Hematopoietic multipotent progenitor cell treated with erythropoietin and hydrocortisone succinate and interleukin-3 and kit ligand, for 17 days (in vitro differentiated cells): ENCODE results near the gene GFAP.
"Not testable (repeated sequence)": the region's sequence is repeated elsewhere in the genome, so short reads cannot be mapped to it uniquely, and the experiment has no call there.

Experiments used
- DNase-seq: peaks from one replicate; pipeline ENCODE4 v3.0.0-alpha.2; 2015; ENCODE audit warnings: low spot score

Gene GFAP

DNA sequence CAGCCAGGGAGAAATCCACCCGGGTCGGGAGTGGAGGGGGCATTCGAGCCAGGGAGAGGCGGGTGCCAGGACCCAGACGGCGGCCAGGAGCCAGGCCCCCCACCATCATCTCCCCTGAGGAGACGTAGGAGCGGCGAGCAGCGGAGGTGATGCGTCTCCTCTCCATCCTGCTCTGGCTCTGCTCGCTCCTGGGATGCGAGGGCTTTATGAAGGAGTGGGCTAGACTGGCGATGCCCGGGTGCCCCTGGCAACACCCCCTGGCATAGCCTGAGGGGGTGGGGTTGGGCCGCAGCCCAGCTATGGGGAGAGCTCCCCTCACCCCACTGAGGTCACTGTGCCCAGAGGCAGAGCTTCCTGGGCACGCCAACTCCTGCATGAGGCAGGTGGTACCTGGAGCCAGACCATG is at the start of gene GFAP:
GFAP (minus strand) TSS at position 180 of the 406 bp plus-strand sequence; CDS start at position 166, 14 bp downstream.
- DNase-seq: no peak

DNA sequence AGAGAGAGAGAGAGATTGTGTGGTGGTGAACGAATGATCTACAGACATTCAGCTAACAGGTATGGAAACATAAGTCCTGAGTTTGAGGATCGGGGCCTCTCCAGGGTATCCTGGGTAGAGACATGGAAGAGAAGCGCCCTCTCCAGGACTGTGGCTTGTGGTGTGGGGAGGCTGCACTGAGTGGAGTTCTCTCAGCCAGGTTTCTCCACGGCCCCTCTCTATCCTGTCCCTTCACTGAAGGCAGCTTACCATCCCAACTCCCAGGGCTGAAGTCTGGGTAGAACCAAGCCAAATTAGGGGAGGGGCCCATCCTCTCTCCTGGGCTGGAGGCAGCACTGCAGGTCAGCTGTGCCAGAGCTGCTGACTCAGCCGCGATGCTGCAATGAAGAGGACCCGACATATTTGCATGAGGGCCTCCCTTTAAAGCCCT is 46.6 kb upstream of the GFAP start:
- DNase-seq: no peak

DNA sequence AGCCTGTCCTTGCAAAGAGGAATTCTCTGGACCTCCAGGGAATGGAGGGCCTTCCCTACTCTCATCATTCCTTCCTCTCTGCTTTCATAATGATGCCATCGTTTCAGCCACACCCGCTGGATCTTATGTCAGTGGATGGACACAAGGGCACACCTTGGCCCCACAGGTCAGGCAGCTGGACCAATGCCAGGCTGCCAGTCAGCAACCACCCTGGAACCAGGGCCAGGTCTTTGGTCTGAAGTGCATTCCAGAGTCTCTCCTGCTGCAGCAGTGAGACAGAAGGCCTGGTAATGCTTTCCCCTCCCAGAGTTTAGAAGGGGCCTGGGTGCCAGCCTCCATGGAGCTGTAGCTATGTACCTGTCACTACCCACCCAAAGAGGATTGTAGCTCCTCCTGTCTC is 45.4 kb upstream of the GFAP start:
- no peak for DNase-seq

DNA sequence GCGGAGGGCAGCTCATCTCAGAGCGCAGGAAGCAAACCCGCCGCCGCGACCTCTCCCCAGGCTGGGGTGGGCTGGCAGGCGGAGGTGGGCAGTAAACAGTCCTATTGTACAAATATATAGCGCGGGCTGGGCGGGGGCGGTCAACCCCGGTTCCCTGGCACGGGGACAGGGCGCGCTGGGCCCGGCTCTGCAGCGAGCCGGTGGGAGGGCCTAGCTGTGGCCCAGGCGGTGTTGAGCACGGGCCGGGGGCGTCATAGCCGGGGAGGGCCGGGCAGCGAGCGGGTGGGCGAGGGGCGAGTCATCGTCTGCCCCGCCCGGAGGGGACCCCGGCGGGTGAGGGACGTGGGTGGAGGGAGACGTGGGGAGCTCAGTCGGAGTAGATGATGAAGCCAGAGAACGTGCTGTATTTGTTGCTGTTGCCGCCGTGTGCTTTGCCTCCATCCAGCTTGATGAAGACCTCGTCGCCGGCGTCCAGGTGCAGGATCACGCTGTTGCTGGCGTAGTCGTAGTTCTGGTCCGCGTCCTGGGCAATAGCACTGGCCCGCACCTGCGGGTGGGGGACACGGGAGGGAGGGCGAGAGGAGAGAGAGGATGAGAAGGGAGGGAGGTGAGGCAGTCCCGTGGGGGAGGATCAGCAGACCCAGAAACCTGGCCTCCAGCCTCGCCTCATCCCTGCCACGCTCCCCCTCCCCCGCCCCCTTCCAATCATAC is 44.7 kb upstream of the GFAP start:
- DNase-seq: no peak

DNA sequence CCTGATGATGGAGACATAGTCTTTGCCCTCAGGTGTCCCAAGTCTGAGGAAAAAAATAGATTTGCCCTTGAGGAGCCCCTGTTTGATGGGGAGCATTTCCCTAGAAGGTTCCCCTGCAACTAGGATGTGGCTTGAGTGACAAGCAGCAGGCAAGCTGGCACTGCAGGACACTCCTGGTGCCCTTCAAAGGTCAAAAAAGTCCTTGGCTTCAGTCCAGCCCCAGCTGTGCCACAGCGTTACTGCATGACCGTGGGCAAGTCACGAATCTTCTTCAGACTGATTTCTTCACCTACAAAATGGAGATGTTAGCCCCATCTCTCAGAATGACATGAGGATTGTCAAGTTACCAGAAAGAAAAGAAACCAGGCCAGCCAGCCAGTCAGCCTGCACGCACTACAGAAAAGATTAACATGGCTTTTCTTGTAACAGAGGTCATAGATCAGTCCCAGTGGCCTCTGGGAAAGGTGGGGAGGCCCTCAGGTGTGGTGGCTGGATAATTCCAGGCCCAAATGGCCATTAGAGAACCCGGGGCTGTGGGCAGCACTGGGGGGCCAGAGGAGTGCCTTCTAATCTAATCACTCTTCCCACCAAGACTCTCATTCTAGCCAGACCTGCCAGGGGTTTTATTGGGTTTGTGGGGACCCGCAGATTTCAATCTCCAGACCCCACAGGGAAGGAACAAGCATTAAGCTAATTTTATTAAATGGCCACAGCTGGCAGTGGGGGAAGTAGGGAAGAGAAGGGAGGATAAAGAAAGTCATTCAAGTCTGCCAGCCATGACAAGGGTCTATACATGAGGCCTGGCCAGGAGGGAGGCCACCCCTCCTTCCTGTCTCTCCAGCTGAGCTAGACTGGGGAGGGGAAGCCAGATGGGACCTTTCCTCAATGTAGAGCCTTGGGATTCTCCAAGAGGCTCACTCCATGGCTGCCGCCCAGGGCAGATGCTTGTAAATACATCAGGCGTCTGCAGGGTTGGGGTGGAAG is 42.0 kb upstream of the GFAP start:
- DNase-seq: no peak

DNA sequence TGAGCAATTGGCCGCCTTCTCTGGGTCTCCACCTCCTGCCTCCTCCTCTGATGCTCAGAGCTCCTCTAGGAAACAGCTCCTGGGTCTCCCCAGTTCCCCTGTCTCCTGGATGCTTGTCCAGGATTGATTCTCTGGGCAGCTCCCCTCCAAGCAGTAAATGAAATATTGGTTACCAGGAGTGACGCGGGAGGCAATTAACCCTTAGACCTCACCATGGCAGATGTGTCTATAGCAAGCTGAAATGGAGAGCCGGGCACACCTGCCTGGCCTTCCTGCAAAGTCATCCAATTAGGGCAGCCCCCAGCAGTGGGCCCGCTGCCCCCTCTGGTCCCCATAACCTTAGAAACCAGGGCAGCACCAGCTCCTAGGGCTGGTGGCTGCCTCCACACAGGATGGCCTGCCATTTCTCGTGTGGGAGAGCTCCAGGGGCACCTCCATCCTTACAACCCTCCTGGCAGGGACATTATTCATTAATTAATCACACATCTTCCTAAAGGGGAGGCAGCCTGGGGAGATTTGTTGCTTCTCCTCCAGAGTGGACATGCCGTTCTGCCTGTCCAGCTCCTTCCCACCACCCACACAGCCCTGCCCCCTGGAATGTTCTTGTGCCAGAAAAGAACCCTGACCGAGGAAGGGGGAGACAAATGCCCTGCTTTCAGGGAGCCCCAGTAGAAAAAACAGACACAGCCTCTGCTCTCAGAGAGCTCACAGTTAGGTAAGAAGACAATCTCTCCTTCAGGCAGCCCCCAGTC is 40.5 kb upstream of the GFAP start:
- no peak for DNase-seq

DNA sequence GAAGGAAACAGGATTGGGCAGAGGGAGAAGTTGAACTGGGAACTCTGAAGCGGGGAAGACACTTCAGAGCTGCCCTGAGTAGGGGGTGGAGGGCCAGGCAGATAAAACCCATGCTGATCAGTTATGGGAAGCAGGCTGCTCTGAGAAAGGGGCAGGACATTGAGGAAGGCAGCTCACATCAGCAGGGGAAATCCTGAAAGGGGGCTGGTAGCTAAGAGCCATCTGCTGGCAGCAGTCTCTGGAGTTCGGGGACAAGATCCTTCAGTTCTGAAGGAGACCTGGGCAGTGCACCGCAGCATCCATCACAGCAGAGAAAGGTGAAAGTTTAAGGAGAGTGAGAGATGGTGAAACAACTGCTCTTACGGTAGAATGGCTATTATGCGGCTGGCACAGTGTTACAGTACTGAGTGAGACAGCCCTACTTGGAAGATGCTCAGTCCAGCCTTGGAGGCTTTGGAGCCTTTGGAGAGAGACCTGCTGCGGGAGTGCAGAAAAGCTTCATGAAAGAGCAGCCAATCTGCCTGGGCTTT is 37.7 kb upstream of the GFAP start:
- DNase-seq: no peak

DNA sequence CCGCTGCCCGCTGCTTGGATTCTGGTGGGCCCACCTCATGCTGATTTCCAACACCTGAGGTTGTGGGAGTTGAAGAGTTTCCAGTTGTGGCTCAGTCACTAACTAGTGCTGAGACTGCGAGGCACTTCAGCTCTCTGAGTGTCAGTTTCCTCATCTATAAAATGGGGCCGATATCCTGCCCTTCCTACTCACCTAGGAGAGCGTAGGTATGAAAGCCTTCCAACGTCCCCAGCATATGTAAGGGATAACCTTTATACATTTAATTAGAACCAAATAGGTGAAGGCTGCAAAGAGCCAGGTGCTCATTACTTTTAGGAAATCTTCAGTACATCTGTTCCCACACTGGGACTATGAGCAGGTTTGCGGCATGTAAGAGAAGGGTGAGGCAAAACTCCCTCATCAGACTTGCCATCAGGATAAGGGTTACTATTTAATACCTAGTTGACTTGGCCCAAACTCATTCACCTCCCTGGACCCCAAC is 33.1 kb upstream of the GFAP start:
- DNase-seq: no peak

DNA sequence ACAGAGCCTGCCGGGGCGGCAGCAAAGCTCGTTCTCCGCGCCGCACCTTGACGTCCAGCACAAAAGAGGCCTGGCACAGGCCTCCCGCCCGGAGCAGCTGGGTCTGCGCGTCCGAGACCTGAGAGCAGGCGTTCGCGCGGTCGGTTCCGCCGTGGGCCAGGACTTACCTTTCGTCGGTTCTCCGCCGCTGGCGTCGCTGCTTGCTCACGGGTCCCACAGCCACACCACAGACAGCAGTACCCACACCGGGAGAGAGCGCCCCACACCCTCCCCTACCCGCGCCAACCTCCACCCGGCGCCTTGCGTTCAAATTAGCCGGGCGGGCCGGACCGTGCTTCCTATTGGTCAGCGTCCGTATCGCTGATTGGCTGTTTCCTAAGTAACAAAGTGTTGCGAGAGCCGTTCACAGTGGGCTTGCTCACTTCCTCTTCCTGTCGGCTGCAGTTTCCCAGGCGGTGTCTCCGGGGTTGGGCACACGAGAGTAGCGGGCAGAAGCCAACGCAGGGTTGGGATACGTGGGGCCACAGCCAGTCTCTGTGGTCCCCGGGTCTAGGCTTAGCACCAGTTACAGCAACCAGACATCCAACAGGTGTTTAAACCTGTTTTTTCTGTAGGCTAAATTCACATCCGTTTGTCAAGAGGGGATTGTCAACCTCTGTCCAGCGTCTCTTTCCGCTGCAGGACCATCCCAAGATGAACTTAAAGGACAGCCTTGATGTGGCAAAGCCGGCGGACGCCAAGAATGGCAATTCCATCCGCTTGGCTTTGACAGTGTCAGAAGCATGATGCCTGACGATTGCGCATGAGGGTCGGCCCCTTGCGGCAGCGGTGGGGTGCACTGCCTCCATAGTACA is 32.4 kb upstream of the GFAP start, which contains the start of gene KIF18B:
KIF18B (minus strand) TSS at position 313 of the 854 bp plus-strand sequence. CDS start 11,429 bp downstream, outside the sequence.
- DNase-seq: peak; percentile 92

DNA sequence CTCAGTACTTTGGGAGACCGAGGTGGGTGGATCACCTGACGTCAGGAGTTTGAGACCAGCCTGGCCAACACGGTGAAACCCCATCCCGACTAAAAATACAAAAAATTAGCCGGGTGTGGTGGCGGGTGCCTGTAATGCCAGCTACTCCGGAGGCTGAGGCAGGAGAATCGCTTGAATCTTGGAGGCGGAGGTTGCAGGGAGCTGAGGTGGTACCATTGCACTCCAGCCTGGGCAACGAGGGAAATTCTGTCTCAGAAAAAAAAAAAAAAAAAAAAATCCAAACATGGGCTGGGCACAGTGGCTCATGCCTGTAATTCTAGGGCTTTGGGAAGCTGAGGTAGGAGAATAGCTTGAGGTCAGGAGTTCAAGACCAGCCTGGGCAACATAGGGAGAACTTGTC is 30.4 kb upstream of the GFAP start:
- DNase-seq: not testable (repeated sequence)

DNA sequence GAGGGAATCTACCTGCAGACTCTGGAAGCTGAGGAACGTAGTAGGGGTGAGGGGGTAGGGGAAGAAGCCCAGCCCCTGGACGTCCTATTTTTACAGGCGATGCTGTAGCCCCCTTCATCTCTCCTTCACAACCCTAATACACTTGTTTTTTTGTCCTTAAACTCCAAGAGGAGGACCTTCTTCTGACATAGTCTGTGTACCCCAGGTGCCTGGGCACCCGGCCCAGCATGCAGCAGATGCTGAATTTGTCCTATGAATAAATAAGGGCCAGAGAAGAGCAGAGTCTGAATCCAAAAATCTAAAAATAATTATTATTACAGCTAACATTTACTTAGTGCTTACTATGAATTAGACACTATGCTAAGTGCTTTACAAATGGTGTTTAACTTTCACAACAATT is 27.2 kb upstream of the GFAP start:
- no peak for DNase-seq

DNA sequence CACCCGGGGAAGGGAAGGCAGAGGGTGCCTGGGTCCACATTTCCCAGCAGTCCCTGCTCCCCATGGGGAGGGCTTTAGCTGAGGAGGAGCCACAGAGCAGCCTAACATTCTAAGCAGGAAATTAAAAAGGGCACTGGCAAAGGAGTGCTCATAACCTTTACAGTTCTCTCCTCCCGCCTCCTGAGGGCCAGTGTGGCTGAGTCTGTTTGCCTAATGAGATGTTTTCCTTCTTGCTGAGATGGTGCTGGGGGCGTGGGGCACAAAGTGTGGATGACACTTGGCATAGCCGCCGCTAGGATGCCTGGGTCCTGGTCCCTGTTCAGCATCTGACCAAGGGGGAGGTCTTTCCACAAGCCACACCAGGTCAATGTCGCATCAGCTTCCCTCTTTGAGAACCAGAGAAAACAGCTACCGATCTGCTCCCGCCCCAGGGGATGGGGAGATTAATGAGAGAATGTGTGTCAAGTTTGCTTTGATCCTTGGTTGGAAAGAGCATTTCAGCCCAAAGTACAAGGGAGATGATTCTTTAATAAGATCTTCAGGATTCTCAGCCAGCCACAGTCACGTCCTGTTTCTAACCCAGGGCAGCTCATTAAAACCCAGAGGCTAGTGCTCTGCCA is 26.5 kb upstream of the GFAP start:
- DNase-seq: no peak

DNA sequence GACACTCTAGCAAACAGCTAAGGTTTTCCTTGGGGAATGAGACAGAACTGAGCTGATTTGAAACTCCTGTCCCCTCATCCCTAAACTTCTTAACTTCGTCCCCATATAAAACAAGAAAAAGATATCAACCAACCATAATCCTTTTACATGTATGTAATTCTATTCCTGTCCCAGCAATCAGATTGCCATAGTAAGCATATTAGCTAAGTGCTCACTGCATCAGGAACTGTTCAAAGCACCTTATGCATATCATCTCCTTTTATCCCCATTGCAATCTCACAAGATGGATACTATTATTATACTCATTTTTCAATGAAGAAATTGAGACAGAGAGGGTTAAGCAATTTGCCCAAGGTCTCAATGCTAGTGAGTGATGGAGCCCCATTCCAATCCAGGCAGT is 25.5 kb upstream of the GFAP start:
- no peak for DNase-seq

DNA sequence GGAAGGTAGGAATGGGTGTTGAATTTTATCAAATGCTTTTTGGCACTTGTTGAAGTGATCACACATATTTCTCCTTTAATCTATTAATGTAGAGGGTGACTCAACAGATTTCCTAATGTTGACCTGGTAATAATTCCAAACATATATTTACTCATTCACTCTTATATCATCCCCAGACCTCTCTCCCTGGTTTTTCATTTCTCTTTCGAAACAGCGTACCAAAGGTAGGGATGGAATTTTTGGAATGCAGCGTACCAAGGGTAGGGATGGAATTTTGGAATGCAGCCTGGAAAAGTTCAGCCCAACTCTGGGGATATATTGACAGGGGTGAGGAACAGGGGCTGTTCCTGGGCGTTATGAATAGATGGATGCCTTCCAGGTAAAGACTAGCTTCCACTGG is 25.0 kb upstream of the GFAP start:
- no peak for DNase-seq

DNA sequence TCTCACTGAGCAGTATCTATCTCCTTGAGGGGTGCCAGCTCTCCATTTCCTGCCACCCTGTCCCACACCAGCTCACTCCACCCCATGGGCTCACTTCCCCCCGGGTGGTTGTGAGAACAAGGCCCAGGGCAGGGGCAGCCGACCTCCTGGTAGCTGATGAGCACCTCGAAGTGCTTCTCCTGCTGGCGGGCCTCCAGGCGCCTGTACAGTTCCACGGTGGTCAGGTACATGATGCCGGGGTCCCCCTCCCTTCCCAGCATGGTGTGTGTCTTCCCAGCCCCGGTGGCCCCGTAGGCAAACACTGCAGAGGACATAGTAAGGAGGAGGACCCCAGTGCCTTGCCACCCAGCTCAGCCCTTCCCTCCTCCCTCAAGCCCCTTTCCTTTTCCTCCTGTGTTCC is 19.8 kb upstream of the GFAP start:
- no peak for DNase-seq

DNA sequence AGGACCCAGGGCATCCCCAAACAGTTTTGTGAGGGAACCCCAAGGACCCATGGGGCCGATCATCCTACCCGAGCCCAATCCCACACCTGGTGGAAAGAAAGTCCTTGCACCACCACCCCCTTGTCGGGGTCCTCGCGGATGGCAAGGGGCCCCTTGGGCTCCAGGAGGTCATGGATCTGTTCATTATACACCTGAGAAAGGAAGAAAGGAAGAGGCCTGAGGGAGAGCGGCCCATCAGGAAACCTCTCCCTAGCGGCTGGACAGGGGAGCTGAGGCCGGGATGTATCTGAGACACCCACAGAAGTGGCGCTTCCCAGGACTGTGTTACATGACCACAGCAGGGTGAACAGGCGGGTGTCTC is 19.4 kb upstream of the GFAP start:
- DNase-seq: no peak

DNA sequence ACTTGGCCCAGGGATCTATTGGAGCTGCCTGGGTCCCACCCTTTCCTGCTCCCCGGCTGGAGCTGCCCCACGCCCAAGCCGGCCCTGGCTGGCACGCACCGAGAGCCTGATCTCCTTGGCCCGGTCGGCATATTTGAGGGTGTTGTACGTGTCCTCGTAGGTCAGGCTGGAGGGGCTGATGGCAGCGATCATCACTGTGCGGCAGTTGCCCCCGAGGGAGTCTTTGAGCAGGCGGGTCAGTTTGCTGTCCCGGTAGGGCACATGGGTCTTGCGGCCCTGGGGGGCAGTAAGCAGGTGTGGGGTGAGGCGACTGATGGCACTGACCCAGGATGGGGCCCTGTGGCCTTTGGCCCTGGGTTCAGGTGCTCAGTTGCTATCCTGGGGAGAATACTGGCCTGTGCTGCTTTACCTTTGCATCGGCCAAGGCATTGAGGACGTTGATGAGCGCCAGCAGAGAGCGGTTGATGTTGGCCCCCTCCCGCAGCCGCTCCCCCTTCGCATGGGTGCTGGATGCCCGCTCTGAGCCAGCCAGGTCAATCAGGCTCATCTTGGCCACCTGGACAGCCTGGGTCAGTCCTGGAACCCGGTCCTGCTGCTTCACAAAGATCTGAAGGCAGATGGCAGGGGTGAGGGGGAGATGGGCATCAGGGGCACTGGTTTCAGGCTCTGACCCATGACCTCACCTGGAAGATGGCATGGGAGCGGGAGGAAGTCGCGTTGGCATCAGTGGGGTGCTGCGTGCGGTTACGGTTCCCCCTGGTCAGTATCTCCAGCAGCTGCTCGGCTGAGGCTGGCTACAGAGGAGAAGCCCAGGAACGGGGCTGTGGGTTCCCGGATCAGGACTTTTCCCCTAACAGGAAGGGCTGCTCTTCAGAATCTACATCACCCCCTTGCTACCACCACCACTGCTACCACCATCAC is 18.8 kb upstream of the GFAP start:
- DNase-seq: no peak

DNA sequence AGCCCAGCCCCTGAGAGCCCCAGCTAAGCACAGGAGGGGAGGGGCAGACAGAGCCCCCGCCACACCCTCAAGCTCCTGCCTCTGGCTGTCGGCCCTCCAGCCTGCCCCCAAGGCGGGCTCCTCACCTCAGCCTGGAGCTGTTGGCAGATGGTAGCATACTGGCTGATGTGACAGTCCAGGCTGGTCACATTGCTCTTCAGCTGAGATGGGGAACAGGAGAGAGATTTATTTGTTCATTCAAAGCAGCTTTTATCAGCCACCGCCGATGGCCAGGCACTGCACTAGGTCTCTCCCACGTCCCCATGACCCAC is 17.4 kb upstream of the GFAP start:
- no peak for DNase-seq

DNA sequence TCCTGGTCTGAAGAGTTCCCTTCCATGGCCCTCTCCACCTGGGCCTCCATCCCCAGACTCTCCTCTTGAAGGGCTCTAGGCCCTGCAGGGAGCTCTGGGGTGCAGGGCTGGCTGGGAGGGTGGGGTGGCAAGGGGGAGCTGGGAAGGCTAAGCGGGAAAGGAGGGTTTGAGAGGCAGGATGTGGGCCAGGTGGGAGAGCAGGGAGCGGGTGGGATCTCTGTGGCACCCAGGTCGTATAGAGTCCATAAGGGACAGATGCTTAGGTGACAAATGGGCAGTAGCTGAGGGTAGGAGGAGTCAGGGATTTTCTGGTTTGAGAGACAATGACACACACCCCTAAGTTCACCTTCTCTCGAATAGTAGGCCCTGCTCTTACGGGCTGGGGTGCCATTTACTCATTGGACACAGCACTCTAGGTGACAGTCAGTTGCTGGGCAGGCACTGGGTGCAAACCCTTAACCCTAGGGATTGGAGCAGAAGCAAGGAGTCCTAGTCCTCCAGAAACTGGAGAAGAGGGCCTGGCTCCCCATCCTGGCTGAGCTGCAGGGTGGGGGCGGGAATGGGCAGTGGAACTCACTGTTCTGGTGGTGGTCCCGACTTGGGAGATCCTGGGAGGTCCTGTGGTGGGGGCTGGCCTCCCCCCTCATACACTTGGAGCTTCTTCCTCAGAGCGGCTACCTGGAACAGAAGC is 16.9 kb upstream of the GFAP start:
- no peak for DNase-seq
